Lower leg skin (tissue), 4 donors: ENCODE measurements around the gene LIF. TPM values are rescaled to one million over a fixed set of nuclear protein-coding genes. Genes with fewer than 3 reads are reported as not detected.

ENCODE experiments used
- DNase-seq, 2 donors: peaks; one replicate each; pipeline ENCODE4 v3.0.0-alpha.2; 2019; ENCODE audit warnings: low spot score in 2 of 2
- H3K4me3 ChIP-seq: fragments of 200-600 bp; sonication (generic); 2 replicates; pipeline ENCODE4 v1.5.1; 2017; ENCODE audit warnings: mild to moderate bottlenecking, low read depth; ENCODE audit not compliant: poor library complexity, severe bottlenecking
- POLR2A ChIP-seq, 2 donors: fragments of 450-650 bp; IDR thresholded peaks; one replicate each; pipeline ENCODE4 v1.6.1; 2016 to 2017; ENCODE audit warnings: antibody characterized with exemption in 2 of 2, mild to moderate bottlenecking in 1 of 2, moderate library complexity in 1 of 2
- WGBS, 2 donors: methylation state at CpG; one replicate each; pipeline ENCODE4 v1.1.5; 2018; 5-methylcytosine and 5-hydroxymethylcytosine counted together
- intact Hi-C: fragments of 100-400 bp; cut with DNase I; formaldehyde crosslinking; loops from one replicate; pipeline ENCODE4 v1.15.0; 2023; ENCODE audit warnings: low total_unique reads
- total RNA-seq, 4 donors: library from RNA; depleted of rRNA; stranded (reverse); fragments of >200 nt; gene quantifications; one replicate each; pipeline ENCODE4 v1.1.0, GENCODE V29; 2016
- TF ChIP-seq, protein P1 (sequence below), 3 donors: fragments of 450-650 bp; IDR thresholded peaks; one replicate each; pipeline ENCODE4 v1.5.1; 2016; ENCODE audit warnings: antibody characterized with exemption in 3 of 3, mild to moderate bottlenecking in 3 of 3, moderate library complexity in 2 of 3

Gene LIF
- total RNA-seq, 4 donors from 2014 or later: 5.2 to 11.8 (median 7.0) TPM

DNA sequence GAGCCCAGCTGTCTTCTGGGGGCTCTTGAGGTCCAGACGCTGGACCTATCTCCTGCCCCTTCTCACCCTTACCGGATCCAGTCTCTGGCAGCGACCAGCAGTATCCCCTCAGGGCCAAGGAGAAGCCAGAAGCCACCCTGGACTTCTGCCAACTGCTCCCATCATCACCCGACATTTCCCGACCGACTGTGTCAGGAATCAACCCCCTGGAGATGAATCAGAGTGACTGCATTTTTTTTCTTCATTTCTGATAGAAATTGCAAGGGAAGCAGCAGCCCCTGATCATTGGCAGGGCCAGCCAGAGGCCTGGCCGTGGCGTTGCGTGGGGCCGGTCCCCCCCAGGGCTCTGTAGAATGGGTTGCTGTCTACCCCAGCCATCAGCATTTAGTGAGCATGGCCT, 5.2 kb upstream of the LIF start:
- intact Hi-C loops: no loop called here
- H3K4me3 ChIP-seq: no peak overlapping the region
- TF ChIP-seq, protein P1, sequence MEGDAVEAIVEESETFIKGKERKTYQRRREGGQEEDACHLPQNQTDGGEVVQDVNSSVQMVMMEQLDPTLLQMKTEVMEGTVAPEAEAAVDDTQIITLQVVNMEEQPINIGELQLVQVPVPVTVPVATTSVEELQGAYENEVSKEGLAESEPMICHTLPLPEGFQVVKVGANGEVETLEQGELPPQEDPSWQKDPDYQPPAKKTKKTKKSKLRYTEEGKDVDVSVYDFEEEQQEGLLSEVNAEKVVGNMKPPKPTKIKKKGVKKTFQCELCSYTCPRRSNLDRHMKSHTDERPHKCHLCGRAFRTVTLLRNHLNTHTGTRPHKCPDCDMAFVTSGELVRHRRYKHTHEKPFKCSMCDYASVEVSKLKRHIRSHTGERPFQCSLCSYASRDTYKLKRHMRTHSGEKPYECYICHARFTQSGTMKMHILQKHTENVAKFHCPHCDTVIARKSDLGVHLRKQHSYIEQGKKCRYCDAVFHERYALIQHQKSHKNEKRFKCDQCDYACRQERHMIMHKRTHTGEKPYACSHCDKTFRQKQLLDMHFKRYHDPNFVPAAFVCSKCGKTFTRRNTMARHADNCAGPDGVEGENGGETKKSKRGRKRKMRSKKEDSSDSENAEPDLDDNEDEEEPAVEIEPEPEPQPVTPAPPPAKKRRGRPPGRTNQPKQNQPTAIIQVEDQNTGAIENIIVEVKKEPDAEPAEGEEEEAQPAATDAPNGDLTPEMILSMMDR (IDR thresholded peaks at IDR 0.05): no peak
- TF ChIP-seq POLR2A (IDR thresholded peaks at IDR 0.05): no peak
- WGBS, 2 donors: 59 to 67% methylated on average over 10 of the region's 10 CpGs
- DNase-seq: peak in 1 of 2 donors; percentile 81

DNA sequence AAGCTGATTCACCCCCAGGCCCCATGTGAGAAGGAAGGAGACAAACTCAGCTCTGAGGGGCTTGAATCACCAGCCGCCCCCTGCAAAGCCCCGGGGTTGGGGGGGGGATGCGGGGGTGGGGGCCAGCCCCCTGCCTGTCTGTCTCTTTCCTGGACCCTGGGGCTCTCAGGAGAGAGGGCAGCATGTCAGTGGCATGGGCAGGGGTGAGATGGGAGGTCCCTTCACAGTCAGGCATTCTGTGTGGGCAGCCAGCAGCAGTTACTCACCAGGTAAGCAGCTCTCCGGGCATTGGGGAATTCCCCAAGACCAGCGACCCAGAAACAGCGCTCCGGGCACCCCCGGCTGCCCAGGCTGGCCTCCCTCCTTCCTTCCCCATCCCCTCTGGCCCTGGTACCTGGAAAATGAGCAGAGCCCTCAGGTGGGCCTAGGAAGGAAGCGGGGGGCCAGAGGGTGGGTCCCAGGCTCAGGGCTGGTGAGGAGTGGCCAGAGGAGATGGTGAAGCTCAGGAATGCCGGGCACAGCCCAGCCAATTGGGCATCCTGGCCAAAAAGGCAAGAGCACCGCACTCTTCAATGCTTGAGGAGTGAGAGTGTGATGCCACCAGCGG, 4.2 kb upstream of the LIF start:
- peak in 1 of 2 donors; percentile 85 for DNase-seq
- WGBS, 2 donors: 55% methylated on average over 9 of the region's 12 CpGs
- no peak for TF ChIP-seq POLR2A (IDR thresholded peaks at IDR 0.05)
- TF ChIP-seq, protein P1 (IDR thresholded peaks at IDR 0.05): no peak
- H3K4me3 ChIP-seq: no peak overlapping the region
- intact Hi-C loops: no loop called here

DNA sequence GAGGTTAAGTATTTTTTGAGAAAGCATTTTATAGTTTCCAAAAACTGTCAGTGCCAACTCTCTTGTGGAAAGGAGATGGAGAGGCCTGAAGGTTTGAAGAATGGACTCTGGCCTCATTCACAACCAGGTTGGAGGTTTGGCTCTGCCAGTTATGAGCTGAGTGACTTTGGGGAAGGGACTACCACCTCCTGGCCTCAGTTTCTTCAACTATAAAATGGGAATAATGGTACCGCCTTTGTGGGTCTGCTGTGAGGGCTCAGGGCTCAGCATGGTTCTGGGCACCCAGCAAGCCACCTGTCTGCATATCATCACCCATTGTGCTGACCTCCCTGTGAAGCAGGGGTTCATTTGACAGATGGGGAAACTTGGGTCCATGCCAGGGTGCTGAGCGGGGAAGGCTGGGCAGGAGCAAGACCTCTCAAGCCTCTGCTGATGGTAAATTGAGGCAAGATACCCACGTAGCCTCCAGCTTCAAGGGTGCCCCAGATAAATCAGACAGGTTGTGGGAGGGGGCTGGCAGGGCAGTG, 3.5 kb upstream of the LIF start:
- TF ChIP-seq POLR2A (IDR thresholded peaks at IDR 0.05): no peak
- TF ChIP-seq, protein P1 (IDR thresholded peaks at IDR 0.05): no peak
- intact Hi-C loops: no loop called here

DNA sequence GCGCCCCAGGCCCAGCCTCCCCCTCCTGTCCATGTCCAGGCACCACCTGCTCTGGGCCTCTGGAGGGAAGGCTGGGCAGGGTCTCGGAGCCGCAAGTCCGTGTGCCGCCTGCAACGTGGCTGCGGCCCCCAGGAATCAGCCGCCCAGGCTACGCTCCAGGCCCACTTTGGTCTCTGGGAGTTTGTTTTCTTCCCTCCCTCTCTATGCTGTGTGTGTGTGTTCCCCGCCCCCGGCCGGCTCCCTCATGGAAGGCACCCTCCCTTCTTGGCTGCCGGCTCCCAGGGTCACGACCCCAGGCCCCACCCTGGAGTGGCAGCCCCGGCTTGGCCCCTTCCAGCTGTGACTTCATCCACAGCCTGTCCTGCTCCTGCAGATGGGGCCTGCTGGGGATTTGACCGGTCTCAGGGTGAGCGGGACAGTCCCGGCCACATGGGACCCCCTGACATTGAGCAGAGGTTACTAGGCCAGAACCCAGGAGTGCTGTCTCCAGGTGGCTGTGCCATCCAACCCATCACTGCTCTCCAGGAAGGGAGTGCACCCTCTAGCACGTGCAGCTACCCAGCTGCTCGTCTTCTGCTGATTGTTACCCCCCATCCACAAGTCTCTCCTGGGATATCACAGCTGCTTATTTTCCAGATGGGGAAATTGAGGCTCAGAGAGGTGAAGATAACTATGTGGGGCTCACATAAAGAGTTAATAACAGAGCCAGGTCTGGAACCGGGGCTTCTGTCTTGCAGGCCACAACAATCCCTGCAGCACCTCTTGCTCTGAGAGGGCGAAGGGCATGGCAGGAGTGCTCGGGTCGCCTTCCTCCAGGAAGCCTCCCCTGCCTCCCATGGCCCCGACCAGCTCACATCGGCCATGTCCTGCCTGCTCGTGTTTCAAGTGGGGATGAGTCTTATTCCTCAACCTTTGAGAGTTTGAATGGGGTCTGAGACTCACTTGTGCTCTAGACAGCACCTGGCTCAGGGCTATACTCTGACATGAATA, 2.8 kb upstream of the LIF start:
- TF ChIP-seq, protein P1 (IDR thresholded peaks at IDR 0.05): no peak
- no peak for TF ChIP-seq POLR2A (IDR thresholded peaks at IDR 0.05)
- H3K4me3 ChIP-seq: no peak overlapping the region
- peak in 1 of 2 donors; percentile 92 for DNase-seq
- 53 to 78% methylated on average over 18 to 27 of the region's 27 CpGs for WGBS, 2 donors
- intact Hi-C loops: no loop called here

More for the DNA sequence above, 3.5 kb upstream of the LIF start:
- no peak overlapping the region for H3K4me3 ChIP-seq
- DNase-seq: peak in 1 of 2 donors; percentile 82
- WGBS, 2 donors: 86 to 98% methylated on average over 3 of the region's 3 CpGs

DNA sequence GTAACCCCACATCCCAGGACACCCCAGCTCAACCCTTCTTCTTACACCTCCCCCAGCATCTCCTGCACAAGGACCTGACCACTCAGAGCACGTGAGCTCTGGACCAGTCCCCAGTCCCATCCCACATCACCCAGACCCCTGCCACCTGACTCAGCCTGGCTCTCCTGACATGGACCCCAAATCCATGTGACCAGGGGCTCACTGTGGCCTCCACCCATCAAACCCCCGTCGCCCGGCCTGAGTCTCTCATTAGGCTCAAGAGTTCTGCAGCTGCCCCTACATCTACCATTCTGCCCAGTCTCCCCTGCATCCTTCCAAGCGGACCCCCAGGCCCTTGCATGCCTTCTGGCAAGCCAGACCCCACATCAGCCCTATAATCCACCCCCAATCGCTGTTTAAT, 1.9 kb upstream of the LIF start:
- intact Hi-C loops: no loop called here
- DNase-seq: peak in 1 of 2 donors; percentile 74
- TF ChIP-seq POLR2A (IDR thresholded peaks at IDR 0.05): no peak
- TF ChIP-seq, protein P1 (IDR thresholded peaks at IDR 0.05): no peak
- H3K4me3 ChIP-seq: no peak overlapping the region
- 84 to 87% methylated on average over 6 of the region's 6 CpGs for WGBS, 2 donors
